ENCODE measurements around the gene SERPINA7.

Gene SERPINA7

DNA sequence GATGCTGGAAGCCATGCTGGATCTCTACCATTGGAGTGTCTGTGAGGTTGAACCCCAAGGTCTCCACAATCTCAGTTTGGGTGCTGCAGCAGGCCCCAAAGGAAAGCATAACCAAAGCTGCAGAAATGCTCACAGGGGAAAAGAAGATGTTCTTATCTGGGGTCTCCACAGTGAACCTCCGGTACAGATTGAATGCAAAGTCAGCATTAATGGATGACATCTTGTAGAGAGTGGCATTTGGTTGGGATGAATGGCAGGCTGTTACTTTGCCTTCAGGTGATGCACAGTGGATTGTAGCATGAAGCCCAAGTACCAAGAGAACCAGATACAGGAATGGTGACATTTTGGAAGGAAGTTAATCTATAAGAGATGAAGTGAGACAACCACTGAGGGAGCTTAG lies 1.8 kb downstream of the SERPINA7 start:
- TF ChIP-seq, protein P1, sequence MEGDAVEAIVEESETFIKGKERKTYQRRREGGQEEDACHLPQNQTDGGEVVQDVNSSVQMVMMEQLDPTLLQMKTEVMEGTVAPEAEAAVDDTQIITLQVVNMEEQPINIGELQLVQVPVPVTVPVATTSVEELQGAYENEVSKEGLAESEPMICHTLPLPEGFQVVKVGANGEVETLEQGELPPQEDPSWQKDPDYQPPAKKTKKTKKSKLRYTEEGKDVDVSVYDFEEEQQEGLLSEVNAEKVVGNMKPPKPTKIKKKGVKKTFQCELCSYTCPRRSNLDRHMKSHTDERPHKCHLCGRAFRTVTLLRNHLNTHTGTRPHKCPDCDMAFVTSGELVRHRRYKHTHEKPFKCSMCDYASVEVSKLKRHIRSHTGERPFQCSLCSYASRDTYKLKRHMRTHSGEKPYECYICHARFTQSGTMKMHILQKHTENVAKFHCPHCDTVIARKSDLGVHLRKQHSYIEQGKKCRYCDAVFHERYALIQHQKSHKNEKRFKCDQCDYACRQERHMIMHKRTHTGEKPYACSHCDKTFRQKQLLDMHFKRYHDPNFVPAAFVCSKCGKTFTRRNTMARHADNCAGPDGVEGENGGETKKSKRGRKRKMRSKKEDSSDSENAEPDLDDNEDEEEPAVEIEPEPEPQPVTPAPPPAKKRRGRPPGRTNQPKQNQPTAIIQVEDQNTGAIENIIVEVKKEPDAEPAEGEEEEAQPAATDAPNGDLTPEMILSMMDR (IDR thresholded peaks at IDR 0.05; ENCODE audit: low read depth, low read length), result no peak
- DNase-seq (ENCODE audit: extremely low read depth, low read depth), result no peak

DNA sequence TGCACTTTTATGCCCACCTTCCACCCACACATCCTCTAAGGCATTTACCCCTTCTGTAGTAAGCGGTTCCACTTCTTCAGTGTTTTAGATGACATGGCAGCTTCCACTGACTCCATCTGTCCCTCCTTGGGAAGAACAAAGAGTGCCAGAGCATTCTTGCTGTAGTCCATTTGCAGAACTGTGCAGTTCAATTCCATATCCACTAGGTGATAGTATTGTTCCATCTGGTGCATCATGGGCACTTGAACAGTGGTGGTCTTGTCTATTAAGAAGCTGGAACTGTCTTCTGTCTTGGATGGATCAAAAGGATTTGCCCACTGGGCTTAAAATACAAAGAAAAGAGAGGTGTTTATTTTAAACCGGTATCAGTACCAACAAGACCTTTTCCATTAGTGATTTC lies 3.5 kb downstream of the SERPINA7 start:
- DNase-seq (ENCODE audit: extremely low read depth, low read depth), result no peak
- TF ChIP-seq, protein P1 (IDR thresholded peaks at IDR 0.05; ENCODE audit: low read depth, low read length), result no peak

DNA sequence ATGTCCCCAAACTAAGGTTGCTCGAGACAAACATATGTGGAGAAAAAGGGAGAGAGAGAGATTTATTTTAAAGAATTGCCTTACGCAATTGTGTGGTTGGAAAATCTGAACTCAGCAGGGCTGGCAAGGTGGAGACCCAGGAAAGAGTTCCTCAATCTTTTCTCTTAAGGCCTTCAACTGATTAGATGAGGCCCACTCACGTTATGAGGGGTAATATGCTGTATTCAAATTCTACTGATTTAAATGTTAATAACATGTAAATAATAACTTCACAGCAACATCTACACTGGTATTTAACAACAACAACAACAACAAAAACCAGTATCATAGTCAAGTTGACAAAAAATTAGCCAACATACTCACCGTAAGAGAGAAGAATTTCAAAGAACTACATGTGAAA lies 14.6 kb downstream of the SERPINA7 start:
- no peak for DNase-seq (ENCODE audit: extremely low read depth, low read depth)
- TF ChIP-seq, protein P1 (IDR thresholded peaks at IDR 0.05; ENCODE audit: low read depth, low read length), result no peak

DNA sequence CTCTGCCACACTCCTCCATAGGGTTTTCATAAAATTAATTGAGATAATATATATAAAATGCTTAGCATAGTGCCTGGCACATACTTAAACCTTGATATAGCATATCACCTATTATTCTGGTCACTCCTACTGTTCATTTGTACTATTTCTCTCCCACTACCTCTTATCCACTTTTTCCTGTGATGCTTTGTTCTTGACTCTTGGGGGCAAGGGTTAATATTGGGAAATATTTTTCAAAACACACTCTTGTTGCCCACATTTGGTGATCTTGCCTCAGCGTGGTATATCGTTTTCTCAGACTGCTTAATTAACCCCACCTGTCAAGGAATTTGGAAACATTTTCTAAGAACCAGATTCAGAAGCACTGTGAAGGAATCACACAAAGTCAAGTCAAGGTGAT lies 16.3 kb downstream of the SERPINA7 start:
- TF ChIP-seq, protein P1 (IDR thresholded peaks at IDR 0.05; ENCODE audit: low read depth, low read length), result no peak
- DNase-seq (ENCODE audit: extremely low read depth, low read depth), result no peak

DNA sequence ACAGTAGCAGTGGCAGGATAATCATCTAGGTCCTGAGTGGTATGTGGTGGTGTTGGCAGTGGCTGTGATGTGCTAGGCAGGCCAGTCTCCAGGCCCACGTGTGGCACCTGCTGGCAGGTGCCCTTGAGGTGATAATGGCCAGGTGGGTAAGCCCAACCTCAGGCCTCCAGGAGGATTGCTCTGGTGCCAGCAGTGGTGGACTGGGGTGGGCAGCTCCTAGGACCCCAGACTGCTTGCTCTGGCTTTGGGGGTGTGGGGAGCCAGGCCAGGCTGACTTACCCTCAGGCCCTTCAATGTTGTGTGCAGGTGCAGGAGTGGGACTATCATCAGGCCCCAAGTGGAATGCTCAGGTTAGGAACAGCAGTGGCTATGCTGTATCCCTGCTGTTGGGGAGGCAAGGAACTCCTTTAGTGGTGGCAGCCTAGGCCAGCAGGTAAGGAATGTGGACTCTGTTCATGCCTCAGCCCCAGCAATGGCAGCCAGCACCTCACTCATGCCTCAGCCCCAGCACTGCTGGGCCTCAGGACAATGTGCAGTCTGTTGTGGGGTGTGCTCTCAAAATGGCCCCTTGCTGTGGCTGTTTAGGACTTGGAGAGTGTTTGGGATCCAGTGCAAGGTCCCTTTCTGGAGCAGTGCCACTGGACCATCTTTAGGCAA lies 24.3 kb downstream of the SERPINA7 start:
- DNase-seq (ENCODE audit: extremely low read depth, low read depth), result no peak
- TF ChIP-seq, protein P1 (IDR thresholded peaks at IDR 0.05; ENCODE audit: low read depth, low read length), result no peak

DNA sequence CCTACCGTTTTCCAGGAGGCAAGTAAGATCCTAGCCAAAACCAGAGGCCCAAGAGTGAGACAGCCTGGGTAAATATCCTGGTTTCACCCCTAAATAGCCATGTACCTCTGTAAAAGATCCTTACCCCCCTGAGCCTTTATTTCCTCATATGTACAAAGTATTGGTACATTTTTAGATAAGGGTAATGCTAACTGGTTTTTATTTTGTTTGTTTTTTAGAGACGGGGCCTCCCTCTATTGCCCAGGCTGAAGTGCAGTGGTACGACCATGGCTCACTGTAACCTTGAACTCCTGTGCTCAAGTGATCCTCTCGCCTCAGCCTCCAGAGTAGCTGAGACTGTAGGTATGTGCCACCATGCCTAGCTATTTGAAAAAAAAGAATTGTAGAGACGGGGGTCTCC lies 29.4 kb downstream of the SERPINA7 start:
- TF ChIP-seq, protein P1 (IDR thresholded peaks at IDR 0.05; ENCODE audit: low read depth, low read length), result no peak
- DNase-seq (ENCODE audit: extremely low read depth, low read depth), result no peak

DNA sequence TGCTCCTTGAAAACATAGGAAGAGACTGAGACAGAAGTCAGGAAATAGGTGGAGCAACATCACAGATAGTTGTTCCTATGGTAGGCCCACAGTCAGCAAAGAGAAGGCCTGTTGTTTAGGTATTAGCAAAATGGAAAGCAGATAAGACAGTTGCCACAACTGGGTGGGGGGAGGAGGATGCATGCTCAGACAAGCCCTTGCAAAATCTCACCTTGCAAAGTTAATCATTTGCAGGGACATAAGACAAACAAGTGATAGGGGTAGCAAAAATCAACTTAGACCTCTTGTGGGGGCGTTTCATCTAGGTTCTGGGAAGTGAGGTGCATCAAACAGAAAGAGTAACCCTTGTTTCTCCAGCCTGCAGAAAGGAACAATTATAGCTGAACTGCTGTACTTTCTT lies 30.7 kb downstream of the SERPINA7 start:
- TF ChIP-seq, protein P1 (IDR thresholded peaks at IDR 0.05; ENCODE audit: low read depth, low read length), result no peak
- DNase-seq (ENCODE audit: extremely low read depth, low read depth), result no peak

Data from AG09319 (cell line).